Measurements from ENCODE around the gene RABL6.

DNA sequence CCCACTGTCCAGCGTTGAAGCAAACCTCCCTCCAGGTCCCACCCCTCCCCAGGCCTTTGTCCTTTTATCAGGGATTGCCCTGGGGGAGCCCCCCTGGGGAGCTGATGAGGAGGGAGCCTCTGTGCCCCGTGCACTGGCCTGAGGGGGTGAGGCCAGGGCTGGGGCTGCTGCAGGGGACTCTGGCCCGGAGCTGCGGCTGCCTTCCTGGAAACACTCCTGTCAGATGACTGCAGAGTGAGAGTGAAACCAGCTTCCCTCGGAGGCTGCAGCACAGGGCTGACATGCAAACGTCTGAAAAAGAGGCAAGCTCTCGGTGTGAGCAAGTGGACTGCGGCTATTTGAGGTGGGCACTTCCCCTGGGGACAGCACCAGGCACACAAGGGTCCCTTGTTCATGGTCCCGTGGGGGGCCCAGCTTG lies 74.0 kb downstream of the RABL6 start:
- TF ChIP-seq POLR2AphosphoS5 (IDR thresholded peaks at IDR 0.05) (no peak), POLR2A (IDR thresholded peaks at IDR 0.05) (no peak)
- TF ChIP-seq, protein P1, sequence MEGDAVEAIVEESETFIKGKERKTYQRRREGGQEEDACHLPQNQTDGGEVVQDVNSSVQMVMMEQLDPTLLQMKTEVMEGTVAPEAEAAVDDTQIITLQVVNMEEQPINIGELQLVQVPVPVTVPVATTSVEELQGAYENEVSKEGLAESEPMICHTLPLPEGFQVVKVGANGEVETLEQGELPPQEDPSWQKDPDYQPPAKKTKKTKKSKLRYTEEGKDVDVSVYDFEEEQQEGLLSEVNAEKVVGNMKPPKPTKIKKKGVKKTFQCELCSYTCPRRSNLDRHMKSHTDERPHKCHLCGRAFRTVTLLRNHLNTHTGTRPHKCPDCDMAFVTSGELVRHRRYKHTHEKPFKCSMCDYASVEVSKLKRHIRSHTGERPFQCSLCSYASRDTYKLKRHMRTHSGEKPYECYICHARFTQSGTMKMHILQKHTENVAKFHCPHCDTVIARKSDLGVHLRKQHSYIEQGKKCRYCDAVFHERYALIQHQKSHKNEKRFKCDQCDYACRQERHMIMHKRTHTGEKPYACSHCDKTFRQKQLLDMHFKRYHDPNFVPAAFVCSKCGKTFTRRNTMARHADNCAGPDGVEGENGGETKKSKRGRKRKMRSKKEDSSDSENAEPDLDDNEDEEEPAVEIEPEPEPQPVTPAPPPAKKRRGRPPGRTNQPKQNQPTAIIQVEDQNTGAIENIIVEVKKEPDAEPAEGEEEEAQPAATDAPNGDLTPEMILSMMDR (IDR thresholded peaks at IDR 0.05) = no peak
